ENCODE measurements around the gene AJM1.

The AJM1 gene

DNA sequence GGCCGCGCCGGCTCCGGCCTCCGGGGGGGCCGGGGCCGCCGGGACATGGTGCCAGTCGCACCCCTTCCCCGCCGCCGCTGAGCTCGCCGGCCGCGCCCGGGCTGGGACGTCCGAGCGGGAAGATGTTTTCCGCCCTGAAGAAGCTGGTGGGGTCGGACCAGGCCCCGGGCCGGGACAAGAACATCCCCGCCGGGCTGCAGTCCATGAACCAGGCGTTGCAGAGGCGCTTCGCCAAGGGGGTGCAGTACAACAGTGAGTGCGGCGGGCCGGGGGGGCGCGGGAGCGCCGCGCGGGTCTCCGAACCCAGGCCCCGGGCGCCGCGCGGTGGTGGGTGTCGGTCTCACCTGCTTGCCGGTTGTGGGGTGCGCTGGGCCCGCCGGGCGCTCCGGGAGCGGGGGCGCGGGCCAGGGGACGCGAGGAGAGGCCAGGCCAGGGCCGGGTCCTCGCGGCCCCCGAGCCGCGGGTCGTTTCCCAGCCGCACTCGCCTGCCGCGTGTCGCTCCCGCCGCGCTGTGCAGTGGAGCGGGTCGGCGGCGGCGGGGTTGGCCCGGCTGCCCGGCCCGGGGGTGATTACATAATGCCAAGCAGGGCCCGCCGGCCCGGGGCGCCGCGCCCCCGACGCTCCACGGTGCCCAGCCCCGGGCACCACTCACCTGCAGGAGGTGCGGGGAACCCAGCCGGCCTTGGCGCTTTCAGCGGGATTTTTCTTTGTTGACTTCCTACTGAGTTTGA, 34.0 kb upstream of the AJM1 start:
- DNase-seq: no peak

DNA sequence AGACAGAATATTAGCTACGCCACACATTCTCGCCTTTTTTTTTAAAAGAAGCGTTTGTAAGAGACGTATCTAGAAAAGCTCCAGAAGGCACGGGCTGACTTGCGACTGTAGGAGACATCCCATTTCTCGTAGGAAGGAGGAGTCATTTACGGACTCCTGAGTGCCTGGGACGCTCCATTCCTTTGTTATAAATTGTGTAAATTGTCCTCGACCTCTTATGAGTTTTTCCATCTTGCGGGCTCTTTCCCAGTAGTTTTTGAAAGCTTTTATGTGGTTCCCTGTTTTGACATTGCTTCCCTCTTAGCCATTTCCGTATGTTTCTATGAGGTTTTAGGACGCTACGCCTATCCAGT, 33.5 kb upstream of the AJM1 start:
- DNase-seq: no peak

DNA sequence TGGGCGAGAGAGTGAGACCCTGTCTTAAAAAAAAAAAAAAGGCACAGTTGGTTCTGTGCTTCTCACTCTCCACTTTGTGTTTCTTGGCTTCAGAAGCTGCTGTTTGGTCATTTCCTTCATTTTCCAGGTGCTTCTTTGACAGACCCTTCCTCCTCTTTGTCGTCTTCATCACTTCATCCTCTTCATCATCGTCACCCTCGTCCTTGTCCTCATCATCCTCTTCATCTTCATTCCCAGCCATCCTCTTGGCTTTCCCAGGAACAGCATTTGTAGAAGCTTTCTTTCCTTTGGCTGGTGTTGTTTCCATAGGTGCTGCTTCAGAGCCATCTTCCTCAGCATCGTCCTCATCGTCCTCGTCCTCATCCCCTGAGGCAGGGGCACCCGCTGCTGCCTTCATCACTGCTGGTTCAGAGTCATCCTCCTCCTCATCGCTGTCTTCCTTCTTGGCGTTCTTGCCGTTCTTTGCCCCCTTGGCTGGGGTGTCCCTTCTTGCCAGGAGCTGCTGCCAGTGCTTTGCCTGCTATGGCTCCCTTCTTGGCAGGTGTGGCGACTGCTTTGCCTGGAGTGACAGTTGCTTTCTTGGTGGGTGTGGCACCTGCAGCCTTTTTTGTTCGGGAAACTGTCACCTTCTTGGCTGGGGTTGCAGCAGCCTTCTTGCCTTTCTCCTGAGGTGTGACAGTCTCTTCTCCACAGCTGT, 27.4 kb upstream of the AJM1 start:
- no peak for DNase-seq

DNA sequence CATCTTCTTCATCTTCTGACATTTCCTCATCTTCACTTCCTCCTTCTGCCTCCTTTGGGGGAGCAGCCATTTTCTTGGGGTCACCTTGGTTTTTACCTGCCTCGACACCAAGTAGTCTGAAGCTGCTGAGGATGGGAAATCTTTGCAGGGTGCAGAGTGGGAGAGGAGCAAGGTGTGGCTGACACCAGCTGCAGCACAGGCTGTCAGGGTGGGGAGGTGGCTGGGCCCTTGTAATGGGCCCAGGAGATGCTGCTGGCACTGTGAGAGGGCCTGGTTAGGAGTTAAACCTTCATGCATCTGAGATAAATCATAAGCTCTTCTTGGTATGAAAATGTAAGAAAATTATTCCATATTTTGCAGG, 26.9 kb upstream of the AJM1 start:
- DNase-seq: no peak

DNA sequence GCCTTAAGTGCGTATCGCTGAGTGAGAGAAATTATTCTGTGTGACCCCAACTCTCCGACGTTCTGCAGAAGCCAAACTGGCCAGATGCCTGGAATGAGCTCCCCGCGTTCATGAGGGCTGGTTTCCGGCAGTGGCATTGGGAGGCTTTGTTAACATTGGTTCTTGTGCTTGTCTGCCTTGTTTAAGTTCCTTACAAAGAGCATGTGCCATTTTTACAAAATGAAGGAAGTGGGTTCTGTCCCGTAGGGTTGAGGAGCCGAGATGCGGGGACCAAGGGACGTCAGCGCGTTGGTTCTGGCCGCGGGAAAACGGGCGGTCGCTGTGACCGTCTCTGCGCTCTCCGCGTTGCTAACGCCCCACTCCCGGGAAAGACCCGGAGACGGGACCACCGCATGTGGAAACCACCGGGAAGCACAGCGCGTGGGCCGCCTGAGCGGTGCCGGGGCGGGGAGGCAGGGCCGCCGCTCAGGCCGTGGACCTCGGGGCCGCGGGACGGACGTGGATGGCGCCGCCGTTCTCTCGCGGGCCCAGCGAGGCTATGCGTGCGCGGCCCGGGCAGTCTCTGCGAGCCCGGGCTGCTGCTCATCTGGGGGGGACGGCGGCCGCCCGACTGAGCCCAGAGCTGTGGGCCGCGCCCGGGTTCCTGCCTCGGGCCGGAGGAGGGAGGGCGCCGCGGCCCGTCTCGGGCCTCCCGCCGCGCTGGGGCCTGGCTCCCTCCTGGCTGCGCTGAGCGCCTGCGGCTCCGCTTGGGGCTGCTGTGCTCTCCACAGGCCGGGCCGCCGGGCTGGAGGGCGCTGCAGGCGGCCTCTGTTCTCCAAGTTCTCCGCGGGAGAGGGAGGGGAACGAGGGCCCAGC, 21.1 kb upstream of the AJM1 start:
- no peak for DNase-seq

DNA sequence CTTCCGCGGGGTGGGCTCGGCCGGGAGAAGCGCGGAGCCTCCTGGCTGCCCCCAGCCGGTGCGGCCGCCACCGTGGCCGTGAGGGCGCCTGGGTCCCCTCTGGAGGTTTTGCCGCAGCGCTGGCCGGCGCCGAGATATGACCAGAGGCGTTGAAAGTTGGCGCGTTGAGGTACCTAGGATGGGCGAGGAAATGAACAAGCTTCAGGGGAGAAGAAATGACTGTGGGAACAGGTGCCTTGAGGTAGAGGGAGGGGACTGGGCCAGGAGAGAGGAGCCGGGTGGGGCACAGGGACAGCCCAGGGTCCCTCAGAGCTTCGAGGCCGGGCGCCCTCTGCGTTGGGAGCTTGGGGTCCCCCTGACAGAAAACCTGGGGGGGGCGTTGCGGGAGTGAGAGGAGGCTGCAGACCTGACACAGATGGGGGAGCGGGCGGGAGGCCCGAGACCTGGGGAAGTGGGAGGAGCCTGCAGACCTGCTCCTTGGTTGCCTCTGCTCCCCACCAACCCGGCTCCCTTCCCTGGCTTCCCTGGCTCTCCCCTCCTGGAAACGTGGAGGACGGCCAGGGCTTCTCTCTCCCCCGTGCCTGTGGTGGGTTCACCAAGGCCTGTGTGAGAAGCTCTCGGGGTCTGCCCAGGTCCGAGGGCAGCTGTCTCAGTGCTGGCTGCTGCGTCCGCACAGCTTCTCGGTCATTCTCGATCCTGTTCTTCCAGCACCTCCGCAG, 20.3 kb upstream of the AJM1 start:
- no peak for DNase-seq

DNA sequence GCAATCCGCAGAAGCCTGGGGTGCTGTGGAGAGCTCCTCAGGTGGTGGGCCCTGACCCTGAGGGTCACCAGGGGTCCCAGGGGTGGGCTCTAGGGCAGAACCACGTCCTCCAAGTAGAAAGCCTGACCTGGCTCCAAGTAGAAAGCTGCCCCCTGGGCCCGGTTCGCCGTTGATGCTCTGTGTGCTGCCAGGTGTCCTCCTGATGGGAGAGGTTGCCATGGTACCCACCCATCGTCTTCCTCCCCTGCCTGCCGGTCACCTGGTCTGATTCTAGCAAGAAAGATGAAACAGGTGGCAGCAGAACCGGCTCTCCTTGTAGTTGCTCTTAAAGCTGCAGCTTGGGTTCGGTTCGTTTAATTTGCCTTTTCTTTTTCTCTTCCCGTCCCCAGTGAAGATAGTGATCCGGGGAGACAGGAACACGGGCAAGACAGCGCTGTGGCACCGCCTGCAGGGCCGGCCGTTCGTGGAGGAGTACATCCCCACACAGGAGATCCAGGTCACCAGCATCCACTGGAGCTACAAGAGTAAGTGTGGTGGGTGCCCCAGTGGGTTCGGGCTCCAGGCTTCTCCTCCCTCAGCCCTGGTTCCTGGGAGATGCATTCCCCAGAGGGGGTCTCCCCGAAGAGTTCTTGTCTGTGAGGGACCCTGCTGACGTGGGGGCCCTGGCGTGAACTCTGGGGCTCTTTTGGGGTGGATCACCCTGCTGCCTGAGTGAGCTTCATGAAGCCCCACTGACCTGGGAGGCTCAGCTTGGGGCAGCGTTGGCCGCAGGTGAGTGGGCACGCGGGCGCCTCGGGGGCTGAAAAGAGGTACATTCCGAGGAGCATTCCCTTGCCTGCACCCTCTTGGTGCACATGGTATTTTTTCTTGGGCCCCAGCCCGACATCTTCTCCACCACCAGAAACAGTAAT, 18.9 kb upstream of the AJM1 start:
- DNase-seq: no peak

DNA sequence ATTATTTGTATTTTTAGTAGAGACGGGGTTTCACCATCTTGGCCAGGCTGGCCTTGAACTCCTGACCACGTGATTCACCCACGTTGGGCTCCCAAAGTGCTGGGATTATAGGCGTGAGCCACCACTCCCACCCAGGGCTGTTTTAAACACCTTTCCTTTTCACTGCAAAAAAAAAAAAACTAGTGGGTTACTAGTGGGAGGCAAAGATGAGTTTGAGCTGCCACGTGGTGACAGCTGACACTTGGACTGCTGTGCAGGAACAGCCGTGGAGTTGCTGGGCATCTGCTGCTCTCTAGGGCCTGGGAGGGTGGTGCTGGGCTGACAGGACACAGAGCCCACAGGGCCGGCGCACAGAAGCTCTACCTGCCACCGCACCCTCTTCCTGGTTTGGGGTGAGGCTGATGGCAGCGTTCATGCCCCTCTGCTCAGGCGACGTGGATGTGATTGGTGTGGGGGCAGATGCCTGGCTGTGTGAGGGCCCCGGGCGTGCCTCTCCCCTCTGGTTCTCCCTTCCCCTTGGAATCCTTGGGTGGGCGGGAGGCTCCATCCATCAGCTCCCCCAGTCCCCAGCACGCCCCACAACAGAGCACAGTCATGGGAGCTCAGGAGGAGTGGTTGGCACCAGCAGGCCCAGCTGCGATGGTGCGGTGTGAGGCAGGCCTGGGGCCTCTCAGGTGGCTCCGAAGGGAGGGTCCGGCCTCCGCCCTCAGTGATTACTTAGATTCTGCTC, 17.6 kb upstream of the AJM1 start:
- DNase-seq: no peak

DNA sequence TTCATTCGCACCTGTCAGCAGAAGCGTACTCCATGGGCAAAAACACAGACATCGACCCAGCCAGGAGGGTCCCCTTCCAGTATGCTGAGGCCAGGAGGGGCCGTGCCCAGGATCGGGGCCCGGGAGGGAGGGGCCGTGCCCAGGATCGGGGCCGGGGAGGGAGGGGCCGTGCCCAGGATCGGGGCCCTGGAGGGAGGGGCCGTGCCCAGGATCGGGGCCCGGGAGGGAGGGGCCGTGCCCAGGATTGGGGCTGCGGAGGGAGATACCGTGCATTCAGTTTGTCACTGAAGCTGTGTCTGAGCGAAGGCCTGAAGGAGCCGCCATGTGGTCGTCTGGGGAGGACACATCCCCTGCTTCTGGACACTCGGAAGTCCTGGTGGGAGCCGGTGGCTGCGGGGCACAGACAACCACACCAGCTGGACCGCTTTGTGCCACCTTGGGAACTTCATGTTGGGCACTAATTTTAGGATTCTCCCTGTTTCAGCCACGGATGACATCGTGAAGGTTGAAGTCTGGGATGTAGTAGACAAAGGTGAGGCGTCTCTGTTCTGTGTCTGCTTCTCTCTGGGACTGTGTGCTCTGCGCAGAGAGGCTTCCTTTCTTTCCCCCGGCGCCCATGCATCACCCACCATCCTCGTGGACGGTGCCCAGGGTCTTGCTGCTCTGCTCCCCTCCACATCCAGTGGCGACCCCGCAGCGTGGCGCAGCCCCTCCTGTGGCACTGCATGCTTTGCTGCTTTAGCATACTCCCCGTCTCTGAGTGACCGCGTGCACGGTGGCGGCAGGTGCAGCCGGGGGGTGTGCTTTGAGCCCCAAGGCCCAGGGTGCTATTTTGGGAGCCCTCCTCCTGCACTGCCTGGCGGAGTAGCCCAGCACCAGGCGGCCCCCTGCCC, 16.7 kb upstream of the AJM1 start:
- DNase-seq: no peak

DNA sequence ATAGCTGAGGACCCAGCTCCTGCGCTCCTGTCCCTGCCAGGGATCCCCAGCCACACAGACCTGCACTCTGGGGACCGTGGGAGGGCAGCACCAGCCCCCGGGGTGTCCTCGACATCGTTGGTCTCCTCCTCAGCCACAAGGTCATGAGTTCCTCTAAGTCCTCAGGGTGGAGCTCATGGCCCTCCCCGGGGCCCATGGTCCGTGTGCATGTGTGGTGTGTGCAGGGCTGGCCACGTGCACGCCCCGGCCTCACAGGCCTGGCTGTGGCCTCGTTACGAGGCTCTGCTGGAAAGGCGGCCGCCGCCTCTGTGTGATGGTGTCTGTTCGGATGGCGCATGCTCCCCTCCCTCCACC, 16.1 kb upstream of the AJM1 start:
- DNase-seq: no peak

DNA sequence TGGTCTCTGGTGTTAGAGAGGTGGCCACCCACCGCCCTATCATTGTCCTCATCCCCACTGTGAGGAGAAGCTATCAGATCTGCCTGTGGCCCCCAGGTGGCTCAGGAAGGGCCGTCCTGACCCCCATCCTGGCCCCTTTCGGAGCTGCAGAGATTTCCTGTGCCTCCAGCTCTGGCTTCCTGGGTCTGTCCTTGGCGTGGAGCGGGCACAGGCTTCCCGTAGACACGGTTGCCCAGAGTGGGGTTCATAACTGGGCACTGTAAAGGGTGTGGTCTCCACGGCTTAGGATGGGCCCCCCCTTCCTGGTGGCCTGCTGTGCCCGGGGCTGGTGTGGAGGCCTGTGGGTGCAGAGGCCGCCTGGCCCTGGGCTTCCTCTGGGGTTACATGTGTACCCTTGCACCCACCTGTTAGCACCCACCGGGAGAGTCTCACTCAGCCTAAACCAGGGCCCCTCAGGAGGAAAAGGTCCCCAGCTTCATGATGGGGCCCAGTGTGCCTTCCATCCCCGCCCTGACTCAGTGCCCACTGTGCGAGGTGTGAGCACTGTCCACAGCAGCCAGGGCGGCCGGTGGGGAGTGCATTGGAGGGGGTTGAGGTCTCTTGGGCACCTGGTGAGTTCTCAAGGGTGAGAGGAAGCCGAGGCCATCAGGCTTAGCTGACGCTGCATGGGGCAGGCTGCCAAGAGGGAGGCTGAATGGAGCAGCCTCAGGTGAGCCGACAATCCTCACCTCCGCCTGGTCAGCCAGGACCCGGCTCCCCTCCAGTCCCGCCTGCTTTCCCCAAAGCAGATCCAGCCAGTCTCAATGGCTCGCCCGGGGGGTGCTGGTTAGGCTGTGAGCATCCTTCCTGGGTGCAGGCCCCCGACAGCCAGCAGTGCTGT, 15.3 kb upstream of the AJM1 start:
- DNase-seq: no peak

DNA sequence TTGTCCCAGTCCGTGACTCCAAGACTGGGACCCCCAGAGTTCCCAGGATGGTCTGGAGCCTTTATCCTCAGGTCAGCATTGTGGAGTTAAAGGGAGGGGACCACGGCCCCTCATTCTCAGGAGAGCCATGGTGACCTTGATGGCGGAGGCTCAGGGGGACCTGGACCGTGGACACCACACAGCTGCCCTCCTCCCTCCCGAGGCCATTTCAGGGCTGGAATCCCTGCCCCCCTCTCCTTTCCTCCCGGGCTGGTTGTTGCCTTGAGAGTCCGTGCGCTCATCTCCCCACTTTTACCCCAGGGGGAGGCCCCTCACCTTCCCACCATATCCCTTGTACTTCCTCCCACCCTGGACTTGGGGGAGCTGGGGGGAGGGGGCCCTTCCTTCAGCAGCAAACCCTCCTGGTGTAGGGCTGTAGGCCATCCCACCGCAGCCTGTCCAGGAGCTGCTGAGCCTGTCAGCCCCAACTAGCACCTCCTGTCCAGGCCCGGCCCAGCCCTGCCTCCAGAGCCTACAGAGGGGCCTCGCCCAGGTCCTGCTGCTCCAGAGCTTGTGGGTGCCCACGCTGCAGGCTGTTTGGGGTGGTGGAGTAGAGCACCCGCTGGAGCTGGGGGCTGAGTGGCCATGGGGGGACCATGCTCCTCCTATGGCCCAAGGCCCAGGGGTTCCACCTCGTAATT, 14.3 kb upstream of the AJM1 start:
- DNase-seq: no peak

DNA sequence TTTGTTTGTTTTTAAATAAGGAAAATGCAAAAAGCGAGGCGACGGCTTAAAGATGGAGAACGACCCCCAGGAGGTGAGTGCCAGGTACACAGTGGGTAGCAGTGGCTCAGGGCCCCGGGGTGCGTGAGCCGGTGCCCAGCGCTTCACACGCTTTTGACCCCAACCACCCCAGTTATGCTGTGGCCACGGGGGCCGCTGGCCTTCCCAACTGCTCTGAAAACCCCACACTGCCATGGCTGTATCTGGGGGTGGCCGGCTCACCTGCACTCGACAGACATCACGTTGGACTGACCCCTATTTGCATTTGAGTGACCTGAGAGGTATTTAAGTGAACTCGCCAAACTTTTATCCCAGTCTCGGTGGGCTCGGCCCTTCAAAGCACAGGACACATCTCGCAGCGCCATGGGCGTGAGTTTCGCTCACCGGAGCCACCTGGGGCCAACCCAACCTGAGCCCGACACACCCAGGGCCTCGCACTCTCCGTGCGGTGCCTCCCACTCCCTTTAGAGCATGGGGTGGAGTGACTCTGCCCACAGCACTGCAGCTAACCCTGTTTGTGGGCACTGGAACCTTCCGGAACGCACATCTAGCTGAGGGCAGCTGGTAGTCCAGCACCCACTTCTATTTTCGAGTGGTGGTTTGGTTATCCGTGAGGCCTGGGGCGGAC, 13.7 kb upstream of the AJM1 start:
- no peak for DNase-seq

DNA sequence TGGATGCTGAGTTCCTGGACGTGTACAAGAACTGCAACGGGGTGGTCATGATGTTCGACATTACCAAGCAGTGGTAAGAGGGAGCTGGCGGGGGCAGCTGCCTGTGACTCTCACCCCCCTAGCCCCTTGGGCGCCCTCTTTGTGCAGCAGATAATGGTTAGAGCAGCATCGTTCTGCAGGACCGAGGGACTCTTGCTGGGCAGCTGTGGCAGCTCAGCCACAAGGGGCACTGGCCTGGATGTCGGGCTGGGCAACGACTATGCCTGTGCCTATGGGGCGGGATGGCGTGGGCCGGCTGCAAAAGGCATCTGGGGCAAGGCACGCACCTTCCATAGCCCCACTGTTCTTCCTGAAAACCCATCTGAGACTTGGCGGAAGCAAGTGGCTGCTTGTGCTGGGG, 12.9 kb upstream of the AJM1 start:
- DNase-seq: no peak

DNA sequence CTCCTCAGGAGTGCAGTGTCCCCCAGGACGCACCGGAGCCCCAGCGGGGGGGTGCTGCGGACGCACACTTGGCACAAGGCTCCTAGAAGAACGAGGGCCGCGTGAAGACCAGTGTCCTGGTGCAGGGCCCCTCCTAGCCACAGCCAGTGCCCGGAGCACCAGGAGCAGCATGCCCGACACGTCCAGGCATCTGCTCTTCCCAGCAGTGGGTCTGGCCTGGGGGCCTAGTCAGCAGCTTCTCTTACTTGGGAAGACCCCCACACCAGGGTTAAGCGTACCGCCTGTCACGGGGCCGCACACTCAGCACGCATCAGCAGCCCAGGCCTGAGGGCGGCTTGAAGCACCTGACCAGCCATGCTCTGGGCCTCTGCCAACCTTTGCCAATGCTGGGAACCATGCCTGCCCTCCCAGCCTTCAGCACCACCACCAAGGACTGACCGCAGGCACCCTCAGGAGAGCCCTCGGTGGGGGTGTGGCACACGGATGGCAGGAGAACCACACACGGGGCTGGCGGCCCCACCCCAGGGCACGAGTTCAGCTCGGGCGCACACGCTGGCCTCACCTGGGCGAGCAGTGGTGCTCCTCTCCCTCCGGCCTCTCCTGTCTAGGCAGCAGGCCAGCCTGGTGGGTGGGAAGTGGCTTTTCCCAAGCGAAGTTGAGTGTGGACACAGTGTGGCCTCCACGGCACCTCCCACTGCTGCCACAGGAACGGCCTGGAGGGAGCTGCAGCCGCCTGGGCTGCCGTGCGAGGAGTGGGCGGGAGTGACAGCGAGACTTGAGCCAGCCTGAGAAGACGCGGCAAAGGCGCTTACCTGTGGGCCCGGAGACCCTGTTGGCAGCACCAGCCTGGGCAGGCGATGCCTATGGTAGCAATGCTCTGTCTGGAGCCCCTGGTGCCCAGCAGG, 12.0 kb upstream of the AJM1 start:
- no peak for DNase-seq

DNA sequence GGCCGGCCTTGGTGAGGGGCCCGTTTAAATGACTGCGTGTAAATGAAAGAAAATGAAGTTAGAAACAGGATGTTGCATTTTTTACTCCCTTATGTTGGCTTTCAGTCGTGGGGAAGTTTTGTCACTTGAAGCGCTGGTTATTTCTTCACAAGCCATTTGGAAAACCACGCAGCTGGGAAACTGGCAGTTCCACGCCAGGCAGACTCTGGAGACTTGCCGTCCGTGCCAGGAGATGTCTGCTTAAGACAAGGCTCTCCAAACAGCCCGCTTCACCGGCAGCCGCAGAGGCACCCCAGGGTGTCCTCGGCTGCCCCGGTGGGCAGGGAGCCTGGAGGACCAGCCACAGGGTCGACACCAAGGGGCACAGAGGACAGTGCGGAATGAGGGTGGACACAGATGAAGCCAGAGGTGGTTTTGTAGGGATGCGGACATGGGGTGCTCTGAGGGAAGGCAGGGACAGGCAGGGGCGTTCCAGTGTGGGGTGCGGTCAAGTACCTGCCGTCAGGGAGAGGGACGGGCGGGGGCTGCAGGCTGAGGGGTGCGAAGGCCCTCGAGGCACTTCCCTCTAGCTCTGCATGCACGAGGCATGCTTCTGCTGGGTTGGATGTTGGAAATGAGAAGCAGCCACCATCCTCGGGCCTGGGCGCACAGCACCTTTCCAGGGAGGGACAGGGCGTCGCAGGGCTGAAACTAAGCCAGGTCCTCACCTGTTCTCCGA, 11.1 kb upstream of the AJM1 start:
- no peak for DNase-seq

DNA sequence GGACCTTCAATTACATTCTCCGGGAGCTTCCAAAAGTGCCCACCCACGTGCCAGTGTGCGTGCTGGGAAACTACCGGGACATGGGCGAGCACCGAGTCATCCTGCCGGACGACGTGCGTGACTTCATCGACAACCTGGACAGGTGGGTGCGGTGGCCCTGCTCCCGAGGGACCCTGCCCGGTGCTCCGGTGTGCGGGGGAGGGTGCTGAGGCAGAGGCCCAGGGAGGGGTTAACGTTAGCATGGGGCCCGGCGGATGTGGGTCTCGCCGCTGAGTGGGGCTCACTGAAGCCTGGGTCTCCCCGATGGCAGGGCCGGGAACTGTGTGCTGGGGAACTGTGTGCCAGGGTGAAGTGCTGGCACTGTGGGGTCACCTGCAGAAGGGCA, 10.6 kb upstream of the AJM1 start:
- DNase-seq: no peak

Data from NCI-H748 treated with DMSO at 0.1 percent for 48 hours (cell line).